ENCODE data around the gene C1QTNF6. TPM values are rescaled to one million over a fixed set of nuclear protein-coding genes. Genes with fewer than 3 reads are reported as not detected.

Gene C1QTNF6
- total and polyA plus RNA-seq, 2 donors (not counting 3 experiments of a cell fraction or from before 2014, with no cell fraction given), result 20.2 to 27.6 TPM

GRCh38 chr22:37234736-37235711 is 47.0 kb upstream of the C1QTNF6 start:
- DNase-seq (ENCODE audit: low read depth, low spot score) (no peak), FAIRE-seq (no peak)
- Histone ChIP-seq H3K79me2 (ENCODE audit: control insufficient read depth, insufficient read depth, low read length) (peaks cover 4% of the 10 kb centered on the region), H3K9me1 (replicated peaks; ENCODE audit: control insufficient read depth, extremely low read depth, insufficient read depth, low read length) (no peaks in the 10 kb centered on the region), H3K4me3 (replicated peaks in 1 of 3; ENCODE audit: insufficient read depth in 1 of 3, low read depth in 1 of 3, low read length in 3 of 3) (no peak overlapping the region), H3K9me3 (replicated peaks; ENCODE audit: control insufficient read depth, insufficient read depth, low read length) (no peaks in the 10 kb centered on the region), H3K36me3 (ENCODE audit: control insufficient read depth in 2 of 2, extremely low read depth in 1 of 2, insufficient read depth in 2 of 2, low read length in 2 of 2) (no peaks in the 10 kb centered on the region), H3K27me3 (ENCODE audit: control insufficient read depth in 2 of 2, insufficient read depth in 2 of 2, low read length in 2 of 2) (no peaks in the 10 kb centered on the region), H2AFZ (ENCODE audit: low read depth, low read length) (no peak overlapping the region), H3K27ac (ENCODE audit: insufficient read depth, low read depth, low read length) (no peak overlapping the region), H3K4me1 (ENCODE audit: control insufficient read depth, extremely low read depth, insufficient read depth, low read length) (peaks cover 13% of the 10 kb centered on the region), H3K4me2 (ENCODE audit: insufficient read depth, low read length) (no peak overlapping the region), H4K20me1 (replicated peaks; ENCODE audit: control insufficient read depth, extremely low read depth, insufficient read depth, low read length) (no peaks in the 10 kb centered on the region), H3K9ac (replicated peaks; ENCODE audit: extremely low read depth, insufficient read depth, low read length) (no peak overlapping the region)
- ChIA-PET POLR2A (no interaction called here), CTCF (no interaction called here)
- no TSS peak for BruUV-seq (replicated peaks)
- TF ChIP-seq FOS (IDR thresholded peaks at IDR 0.05; ENCODE audit: borderline replicate concordance, insufficient read depth, low read length), result no peak
- TF ChIP-seq MYC (IDR thresholded peaks at IDR 0.05; ENCODE audit: low read depth, low read length), result no peak
- no peak for TF ChIP-seq GATA2 (IDR thresholded peaks at IDR 0.05; ENCODE audit: insufficient read depth, insufficient read length, low read depth, low read length)
- TF ChIP-seq POLR2AphosphoS5 (IDR thresholded peaks at IDR 0.05; ENCODE audit: insufficient read depth, low read depth, low read length), result no peak
- no peak for TF ChIP-seq EZH2 (IDR thresholded peaks at IDR 0.05; ENCODE audit: borderline replicate concordance, low read depth, low read length, severe bottlenecking)
- no peak for TF ChIP-seq POLR2A (IDR thresholded peaks at IDR 0.05; ENCODE audit: low read depth, low read length)
- TF ChIP-seq JUN (IDR thresholded peaks at IDR 0.05; ENCODE audit: borderline replicate concordance, insufficient read depth, insufficient read length, low read depth), result no peak
- no peak for TF ChIP-seq CTCF (IDR thresholded peaks at IDR 0.05; ENCODE audit: extremely low read depth in 1 of 2, insufficient read depth in 1 of 2, low read depth in 1 of 2, low read length in 2 of 2)
- no peak for TF ChIP-seq MAX (IDR thresholded peaks at IDR 0.05; ENCODE audit: insufficient read depth, insufficient read length)
- intact Hi-C loops (cut with micrococcal nuclease) (no loop called here), dilution Hi-C loops (cut with MboI; ENCODE audit: extremely low pct_ligation_motif_present, low sequenced_read_pairs) (no loop called here)

Measured in endothelial cell of umbilical vein (primary cell).